Measurements from ENCODE around the gene RSRC2.

DNA sequence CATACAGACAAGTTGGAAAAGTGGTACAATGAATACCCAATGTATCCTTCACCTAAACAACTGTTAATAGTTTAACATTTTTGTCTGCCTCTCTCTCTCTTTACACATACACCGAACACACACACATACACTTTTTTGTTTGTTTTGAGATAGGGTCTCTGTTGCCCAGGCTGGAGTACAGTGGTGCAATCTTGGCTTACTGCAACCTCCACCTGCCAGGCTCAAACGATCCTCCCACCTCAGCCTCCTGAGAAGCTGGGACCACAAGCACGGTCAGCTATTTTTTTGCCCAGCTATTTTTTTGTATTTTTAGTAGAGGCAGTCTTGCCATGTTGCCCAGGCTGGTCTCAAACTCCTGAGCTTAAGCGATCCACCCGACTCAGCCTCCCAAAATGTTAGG lies 42.8 kb downstream of the RSRC2 start:
- TF ChIP-seq, protein P1, sequence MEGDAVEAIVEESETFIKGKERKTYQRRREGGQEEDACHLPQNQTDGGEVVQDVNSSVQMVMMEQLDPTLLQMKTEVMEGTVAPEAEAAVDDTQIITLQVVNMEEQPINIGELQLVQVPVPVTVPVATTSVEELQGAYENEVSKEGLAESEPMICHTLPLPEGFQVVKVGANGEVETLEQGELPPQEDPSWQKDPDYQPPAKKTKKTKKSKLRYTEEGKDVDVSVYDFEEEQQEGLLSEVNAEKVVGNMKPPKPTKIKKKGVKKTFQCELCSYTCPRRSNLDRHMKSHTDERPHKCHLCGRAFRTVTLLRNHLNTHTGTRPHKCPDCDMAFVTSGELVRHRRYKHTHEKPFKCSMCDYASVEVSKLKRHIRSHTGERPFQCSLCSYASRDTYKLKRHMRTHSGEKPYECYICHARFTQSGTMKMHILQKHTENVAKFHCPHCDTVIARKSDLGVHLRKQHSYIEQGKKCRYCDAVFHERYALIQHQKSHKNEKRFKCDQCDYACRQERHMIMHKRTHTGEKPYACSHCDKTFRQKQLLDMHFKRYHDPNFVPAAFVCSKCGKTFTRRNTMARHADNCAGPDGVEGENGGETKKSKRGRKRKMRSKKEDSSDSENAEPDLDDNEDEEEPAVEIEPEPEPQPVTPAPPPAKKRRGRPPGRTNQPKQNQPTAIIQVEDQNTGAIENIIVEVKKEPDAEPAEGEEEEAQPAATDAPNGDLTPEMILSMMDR (IDR thresholded peaks at IDR 0.05; ENCODE audit: low read depth, low read length, poor library complexity, severe bottlenecking): no peak
- TF ChIP-seq EZH2phosphoT487 (IDR thresholded peaks at IDR 0.05; ENCODE audit: borderline replicate concordance, low read length): no peak

All from DOHH2 (cell line).